Measurements from ENCODE around the gene MCC.

MCC gene

DNA sequence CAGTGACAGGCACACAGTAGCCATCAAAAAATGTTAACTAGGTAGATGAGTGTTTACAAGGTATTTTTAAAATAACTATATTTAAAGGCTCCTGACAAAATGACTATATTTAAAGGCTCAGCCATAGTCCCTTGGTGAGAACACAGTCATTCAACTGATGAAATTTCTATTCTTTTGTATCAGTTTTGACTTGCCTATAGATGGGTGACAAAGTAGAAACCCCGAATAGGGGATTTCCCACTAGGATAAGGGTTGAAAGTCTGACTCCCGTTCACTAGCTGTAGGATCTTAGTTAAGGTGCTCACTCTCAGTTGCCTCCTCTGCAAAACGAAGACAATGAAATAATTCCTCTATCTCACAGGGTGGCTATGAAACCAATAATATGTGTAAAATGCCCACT, 271.7 kb downstream of the MCC start:
- TF ChIP-seq GATA3 (IDR thresholded peaks at IDR 0.05; ENCODE audit: low read depth, low read length) (no peak), GATA2 (IDR thresholded peaks at IDR 0.05; ENCODE audit: low read depth, low read length) (no peak)

DNA sequence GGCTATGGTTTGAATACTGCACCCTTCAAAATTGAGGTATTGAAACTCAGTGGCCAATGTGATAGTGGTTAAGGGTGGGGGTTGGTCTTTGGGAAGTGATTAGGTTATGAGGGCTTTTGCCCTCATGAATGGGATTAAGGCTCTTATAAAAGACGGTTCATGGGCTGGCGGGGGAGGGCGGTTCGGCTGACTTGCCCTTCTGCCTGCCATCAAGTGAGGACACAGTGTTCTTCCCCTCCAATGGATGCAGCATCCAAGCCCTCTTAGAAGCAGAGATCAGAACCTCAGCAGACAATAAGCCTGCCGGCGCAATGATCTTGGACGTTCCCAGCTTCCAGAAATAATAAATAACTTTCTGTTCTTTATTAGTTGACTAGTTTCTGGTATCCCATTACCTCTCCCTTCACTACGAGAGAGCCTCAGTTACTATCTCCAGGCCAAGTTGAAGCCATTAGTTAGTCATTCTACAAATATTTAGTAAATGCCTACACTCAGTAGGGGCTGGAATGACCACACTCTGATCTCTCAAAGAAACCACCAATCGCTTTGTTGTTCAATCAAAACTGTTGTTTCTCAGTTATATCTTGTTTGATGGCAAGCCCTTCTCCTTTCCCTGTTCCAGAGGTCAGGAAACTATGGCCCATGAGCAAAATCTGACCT, 272.7 kb downstream of the MCC start:
- TF ChIP-seq GATA3 (IDR thresholded peaks at IDR 0.05; ENCODE audit: low read depth, low read length) (no peak), GATA2 (IDR thresholded peaks at IDR 0.05; ENCODE audit: low read depth, low read length) (no peak)

DNA sequence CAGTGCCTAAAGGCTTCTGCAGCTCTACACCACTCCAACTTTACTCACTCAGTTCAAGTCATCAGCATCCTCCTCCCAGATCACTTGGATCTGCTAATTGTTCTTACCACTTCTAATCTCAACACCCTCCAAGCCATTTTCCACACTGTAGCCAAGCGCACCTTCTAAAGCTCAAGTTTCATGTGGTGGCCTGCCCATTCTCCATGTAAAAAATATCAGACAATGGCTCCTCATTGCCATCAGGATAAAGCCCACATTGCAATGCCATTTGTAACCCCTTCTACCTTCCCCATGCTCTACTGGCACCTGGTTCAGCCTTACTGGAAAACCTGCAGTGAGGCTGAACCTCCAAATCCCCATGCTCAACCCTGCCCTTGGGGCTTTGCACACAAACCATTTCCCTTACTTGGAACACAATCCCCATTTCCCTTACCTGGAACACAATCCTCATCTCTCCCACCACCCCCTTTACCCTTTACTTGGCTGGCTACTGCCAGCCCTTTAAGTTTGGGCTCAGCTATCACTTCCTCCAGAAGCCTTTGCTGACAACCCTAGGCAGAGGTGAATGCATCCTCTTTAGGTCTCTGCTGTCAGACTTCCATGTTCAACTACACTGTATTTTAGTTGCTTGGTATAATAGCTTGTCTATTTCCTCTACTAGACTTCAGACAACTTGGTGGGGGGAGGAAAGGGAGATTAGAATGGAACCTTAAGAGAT, 273.5 kb downstream of the MCC start:
- TF ChIP-seq GATA2 (IDR thresholded peaks at IDR 0.05; ENCODE audit: low read depth, low read length): no peak

DNA sequence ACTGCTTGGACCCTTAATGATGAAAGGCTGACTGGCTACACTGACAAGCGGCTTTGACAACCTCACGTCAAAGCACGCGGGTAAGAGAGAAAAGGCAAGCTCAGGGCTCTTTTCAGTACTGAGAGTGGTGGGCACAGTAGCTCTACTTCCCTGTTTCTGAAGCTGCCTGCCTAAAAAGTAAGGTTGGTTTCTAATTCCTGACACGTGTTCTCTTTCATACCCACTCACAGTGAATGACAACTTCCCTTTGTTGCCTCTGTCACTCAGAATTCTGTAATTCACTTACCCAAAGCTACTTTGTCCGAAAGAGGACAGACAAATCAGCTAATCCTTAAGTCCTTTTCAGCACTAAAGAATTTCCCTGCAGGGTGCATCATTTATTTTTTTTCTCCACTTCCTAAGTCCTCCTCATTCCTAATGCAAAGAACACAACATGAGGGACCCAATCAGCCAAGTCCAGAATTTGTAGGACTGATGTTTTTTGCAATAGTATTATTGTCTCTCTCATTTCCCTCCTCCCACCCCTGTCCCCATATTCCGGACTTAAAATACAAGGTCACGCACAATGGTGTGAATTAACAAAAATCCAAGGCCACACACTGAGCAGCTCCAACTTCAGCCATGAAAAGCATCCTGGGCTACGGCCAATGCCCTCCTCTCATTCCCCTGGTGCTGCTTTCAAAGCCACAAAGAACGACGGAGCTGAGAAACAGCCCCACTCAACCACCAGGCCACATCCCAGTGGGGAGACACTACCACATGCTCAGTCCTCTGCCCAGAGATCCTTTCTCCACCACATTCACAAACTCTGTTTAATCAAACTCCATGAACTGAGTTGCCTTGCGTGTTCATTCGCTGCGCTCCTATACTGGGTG, 274.5 kb downstream of the MCC start:
- TF ChIP-seq GATA3 (IDR thresholded peaks at IDR 0.05; ENCODE audit: low read depth, low read length): no peak
- no peak for TF ChIP-seq GATA2 (IDR thresholded peaks at IDR 0.05; ENCODE audit: low read depth, low read length)

DNA sequence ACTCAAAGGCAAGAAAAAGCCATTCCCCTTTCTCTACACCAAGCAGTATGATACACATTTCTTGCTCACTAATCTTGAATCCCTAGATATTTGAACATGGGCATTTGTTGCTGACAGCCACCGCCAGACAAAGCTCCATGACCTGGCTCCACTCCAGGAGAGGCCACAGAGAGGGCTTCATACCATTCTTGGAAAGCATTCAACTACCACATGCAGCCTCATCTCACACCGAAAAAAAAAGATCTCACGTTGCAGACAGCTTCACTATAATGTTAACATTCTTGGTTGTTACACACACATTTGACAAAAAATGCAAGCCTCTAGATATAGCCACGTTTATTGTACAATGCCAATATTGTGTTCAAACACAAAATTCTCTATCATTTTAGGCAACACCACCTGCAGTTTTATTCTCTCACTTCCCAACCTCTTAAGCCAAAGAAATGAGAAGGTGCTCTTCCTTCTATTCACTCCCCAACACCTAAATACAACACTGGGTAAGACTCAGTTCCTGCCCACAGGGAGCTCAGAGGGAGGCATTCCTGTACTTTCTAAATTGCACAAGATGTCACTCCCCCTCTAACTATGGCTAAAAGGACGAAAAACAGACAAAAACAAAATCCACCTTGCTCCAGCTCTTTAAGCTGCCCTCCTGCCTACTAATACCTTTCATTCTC, 275.9 kb downstream of the MCC start:
- TF ChIP-seq GATA3 (IDR thresholded peaks at IDR 0.05; ENCODE audit: low read depth, low read length): no peak
- TF ChIP-seq GATA2 (IDR thresholded peaks at IDR 0.05; ENCODE audit: low read depth, low read length): no peak

DNA sequence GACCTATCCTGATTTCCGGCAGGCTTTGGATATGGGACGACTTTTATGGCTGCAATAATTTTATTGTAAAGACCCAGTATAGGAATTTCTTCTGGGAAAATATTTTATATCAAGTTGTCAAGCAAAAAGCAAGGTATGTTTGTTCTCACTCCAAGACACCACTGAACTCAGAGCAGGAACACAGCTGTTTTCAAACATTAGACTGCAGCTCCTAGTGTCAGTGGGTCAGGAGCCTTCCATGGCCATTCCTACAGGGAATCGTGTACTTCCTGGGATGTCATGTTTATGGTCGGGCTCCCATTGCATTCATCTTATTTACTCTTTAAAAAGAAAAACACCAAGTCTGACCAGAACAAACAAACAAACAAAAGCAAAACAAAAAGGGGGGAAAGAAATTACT, 278.8 kb downstream of the MCC start:
- no peak for TF ChIP-seq GATA2 (IDR thresholded peaks at IDR 0.05; ENCODE audit: low read depth, low read length)
- no peak for TF ChIP-seq GATA3 (IDR thresholded peaks at IDR 0.05; ENCODE audit: low read depth, low read length)

DNA sequence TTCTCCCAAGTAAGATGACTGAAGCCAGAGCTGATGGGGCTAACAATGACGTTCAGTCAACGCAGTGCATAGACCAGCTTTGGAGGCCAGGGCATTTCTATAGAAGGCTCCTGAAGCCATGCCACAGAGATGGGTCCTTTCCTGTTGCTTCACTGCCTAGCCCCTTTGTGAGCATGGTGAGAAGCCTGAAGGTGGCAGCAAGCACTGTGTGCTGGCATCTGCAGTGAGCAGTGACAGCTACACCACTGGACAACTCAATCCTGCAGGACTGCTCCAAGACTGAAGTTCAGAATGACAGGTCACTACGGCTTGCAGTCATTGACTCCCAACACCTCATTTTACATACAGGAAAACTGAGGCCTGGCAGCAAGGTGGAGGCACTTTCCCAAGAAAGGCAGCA, 282.4 kb downstream of the MCC start:
- TF ChIP-seq GATA2 (IDR thresholded peaks at IDR 0.05; ENCODE audit: low read depth, low read length) (no peak), GATA3 (IDR thresholded peaks at IDR 0.05; ENCODE audit: low read depth, low read length) (no peak)

DNA sequence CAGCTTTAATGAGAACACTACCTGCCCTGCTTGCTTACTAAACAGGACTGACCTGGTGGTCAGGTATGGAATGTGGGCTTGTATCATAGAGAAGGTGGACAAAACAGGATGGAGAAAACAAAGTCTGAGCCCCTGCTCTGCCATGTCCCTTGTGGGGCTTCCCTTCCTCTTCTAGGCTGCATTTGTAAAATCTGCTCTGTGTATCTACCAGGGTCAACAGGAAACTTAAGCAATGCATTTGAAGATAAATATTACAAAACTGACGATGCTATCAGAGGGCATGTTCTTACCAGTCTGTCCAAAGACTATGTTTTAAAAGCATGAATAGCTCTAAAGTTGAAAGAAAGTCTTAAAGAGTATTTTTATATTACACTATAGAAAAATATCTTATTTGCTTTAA, 282.9 kb downstream of the MCC start:
- no peak for TF ChIP-seq GATA2 (IDR thresholded peaks at IDR 0.05; ENCODE audit: low read depth, low read length)
- TF ChIP-seq GATA3 (IDR thresholded peaks at IDR 0.05; ENCODE audit: low read depth, low read length): no peak

DNA sequence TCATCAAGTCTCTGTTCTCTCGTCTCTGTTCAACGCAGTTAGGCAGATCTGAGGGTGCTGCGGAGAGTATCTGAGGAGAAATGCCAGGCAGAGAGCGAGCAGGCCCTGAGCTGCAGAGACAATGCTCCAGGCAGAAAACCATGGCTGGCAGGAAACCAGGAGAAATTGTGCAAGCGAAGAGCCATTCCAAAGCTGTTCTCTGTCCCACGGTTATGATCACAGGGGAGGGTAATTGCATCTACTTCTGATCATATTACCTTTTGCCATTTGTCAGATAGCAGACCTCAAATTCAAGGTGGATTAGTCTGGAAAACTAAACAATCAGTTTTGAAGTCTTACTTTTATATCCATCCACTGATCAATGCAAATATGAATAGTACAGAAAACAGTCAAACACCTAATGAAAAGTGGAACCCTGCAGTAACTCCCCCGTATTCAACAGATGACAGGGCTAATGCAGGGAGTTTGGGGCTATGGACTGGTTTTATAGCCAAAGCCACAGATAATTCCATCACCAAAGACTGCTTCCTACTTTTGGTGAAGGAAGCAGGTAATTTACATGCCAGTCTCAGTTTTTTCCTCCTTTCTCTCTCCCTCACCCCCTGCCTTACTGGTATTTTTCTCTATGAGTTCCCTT, 283.6 kb downstream of the MCC start:
- TF ChIP-seq GATA2 (IDR thresholded peaks at IDR 0.05; ENCODE audit: low read depth, low read length): peak; percentile 21; the same call in 1 of the 2 replicates
- TF ChIP-seq GATA3 (IDR thresholded peaks at IDR 0.05; ENCODE audit: low read depth, low read length): no peak

DNA sequence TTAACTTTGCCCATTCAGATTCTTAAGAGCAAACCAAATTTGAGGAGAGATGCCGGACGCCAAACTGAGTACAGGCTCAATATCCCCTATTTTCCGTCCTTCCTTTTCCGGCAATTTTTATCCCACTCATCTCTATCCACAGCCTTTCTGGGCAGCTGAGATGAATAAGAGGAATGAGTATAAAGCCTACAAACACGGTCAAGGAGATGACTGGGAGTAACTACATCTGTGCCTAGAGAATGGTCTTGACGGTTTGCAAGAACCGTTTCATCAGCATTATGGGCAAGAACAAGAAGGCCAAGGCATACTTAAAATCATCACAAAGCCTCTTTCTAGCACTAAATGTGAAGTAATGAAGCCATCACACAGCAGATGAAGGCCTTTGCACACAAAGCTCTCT, 284.3 kb downstream of the MCC start:
- TF ChIP-seq GATA3 (IDR thresholded peaks at IDR 0.05; ENCODE audit: low read depth, low read length): no peak
- no peak for TF ChIP-seq GATA2 (IDR thresholded peaks at IDR 0.05; ENCODE audit: low read depth, low read length)

DNA sequence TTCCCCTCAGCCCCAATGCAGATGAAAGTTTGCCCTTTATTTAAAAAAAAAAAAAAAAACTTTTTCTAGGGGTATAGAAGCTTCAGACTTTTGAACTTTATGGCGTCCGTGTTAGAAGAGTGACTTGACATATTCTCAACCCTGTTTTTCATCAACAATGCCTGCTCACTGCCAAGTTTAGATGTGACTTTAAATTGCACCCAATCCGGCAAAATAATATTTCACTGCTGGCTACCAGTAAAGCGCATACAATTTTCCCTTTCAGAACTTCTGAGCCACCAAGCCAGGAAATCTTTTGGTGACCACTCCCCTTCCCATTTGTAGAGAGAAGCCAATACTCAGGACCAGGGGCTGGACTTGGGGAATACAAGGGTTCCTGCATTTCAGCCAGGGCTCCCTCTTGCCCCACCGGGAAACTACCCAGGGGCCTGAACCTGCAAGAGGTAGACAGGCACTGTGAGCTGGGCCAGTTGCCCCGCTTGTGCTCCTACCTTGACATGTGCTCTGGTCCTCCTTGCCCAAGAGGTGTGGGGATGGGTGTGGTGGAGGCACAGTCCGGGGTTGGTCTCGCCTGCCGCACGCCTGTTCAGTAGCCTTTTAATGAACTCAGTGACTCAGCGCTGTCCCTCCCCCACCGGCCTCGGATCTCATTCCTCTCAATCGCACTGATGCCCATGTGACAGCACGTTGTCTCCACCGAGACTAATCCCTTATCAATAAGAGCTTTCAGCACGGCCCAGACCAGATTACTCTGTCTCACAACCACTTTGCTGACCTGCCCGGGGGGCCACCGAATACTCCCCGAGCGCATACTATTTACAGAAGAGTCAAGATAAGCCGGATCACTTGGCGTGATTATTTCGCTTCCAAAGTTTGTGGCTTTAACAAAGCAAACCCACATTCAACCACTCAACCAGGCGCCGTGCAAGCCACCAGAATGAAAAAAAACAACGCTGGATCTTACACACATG, 285.2 kb downstream of the MCC start:
- TF ChIP-seq GATA2 (IDR thresholded peaks at IDR 0.05; ENCODE audit: low read depth, low read length): peak; percentile 58
- TF ChIP-seq GATA3 (IDR thresholded peaks at IDR 0.05; ENCODE audit: low read depth, low read length): no peak

DNA sequence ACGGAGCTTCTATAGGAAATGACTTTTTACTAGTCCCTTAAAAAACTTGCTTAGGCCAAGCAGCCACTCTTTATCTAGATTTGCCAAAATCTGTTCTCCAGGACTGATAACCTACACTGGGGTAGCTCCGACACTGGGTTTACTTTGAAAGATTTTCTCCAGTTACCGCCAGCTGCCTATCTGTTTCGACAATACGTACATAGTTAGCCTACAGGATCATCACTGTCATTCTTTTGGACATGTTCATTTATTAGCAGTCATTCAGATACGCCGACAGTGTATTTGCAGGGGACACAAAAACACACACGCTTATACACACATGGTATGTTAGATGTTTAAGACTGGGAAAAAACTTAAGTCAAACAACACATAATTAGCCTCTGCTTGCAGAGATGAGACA, 286.0 kb downstream of the MCC start:
- TF ChIP-seq GATA3 (IDR thresholded peaks at IDR 0.05; ENCODE audit: low read depth, low read length) (no peak), GATA2 (IDR thresholded peaks at IDR 0.05; ENCODE audit: low read depth, low read length) (no peak)

DNA sequence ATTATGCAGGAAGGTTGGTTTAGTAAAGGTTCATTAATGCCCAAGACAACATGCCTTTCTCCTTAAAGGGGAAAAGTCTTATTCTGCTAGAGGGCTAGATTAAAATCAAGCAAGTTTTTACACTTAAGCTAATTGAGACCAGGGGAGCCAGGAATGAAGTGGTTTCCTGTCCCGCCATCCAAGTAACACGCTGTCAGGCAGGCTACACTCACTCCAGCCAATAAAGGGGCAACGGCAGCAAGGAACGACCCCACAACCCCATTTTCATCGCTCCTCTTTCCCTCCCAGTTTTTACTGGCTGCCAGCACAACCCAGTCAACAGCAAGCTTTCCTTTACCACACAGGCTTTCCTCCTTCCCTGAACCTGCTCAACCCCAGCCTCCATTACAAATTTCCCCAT, 286.5 kb downstream of the MCC start:
- TF ChIP-seq GATA2 (IDR thresholded peaks at IDR 0.05; ENCODE audit: low read depth, low read length): no peak
- TF ChIP-seq GATA3 (IDR thresholded peaks at IDR 0.05; ENCODE audit: low read depth, low read length): no peak
